ENCODE results near the gene SLC15A5. TPM values are rescaled to one million over a fixed set of nuclear protein-coding genes. Genes with fewer than 3 reads are reported as not detected.

Gene SLC15A5
- total RNA-seq, 2 experiments from 2014 or later, result not detected

GRCh38 chr12:16189849-16190248 is 87.6 kb downstream of the SLC15A5 start:
- H3K27me3 Mint-ChIP-seq, result no peaks in the 10 kb centered on the region
- CTCF ChIA-PET, result no interaction called here
- H3K4me1 Mint-ChIP-seq, result no peaks in the 10 kb centered on the region
- POLR2A ChIA-PET, result no interaction called here
- no peaks in the 10 kb centered on the region for H3K9me3 Mint-ChIP-seq
- DNase-seq, result no peak
- no peak overlapping the region for H3K27ac Mint-ChIP-seq
- no peak overlapping the region for H3K4me3 Mint-ChIP-seq
- no peaks in the 10 kb centered on the region for H3K36me3 Mint-ChIP-seq (ENCODE audit: low read depth)

DNA sequence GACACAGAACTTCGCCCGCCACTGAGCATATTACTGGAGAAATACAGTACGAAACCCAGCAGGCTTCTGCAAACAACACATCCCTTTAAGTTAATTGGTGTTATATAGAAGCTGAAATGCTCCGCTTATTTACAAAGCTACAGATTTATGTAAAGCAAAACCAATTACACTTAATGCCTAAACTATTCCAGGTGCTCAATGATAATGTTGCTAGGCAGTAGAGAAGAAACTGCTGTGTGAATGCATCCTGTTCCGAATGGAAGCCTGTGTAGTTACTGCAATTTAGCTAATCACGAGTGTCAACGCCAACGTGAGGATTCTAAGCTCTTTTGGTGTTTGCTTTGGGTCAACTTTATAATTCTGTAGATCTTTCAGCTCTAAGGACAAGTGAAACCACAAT is 89.8 kb downstream of the SLC15A5 start:
- H3K27me3 Mint-ChIP-seq, result no peaks in the 10 kb centered on the region
- no peaks in the 10 kb centered on the region for H3K4me1 Mint-ChIP-seq
- H3K36me3 Mint-ChIP-seq (ENCODE audit: low read depth), result no peaks in the 10 kb centered on the region
- ChIA-PET CTCF (no interaction called here), POLR2A (no interaction called here)
- no peak overlapping the region for H3K27ac Mint-ChIP-seq
- DNase-seq, result no peak
- no peaks in the 10 kb centered on the region for H3K9me3 Mint-ChIP-seq
- H3K4me3 Mint-ChIP-seq, result no peak overlapping the region

DNA sequence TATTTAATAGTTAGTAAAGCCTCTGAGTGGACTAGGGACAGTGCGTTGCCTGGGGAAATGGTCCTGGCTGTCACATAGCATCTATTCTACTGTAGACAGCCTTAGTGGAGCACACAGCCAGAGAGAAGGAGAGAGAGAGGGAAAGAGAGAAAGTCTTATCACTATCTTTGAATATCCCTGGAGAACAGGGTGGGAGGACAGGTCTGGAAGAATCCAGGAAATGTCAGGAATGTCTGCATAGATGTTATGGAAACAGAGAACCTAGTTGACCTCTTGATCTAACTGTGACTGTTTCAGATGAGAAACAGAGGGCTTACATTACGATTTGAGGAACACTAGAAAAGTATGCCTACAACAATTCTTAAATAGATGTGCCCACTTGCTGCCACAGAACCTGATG is 92.8 kb downstream of the SLC15A5 start:
- CTCF ChIA-PET, result no interaction called here
- H3K4me1 Mint-ChIP-seq, result no peaks in the 10 kb centered on the region

DNA sequence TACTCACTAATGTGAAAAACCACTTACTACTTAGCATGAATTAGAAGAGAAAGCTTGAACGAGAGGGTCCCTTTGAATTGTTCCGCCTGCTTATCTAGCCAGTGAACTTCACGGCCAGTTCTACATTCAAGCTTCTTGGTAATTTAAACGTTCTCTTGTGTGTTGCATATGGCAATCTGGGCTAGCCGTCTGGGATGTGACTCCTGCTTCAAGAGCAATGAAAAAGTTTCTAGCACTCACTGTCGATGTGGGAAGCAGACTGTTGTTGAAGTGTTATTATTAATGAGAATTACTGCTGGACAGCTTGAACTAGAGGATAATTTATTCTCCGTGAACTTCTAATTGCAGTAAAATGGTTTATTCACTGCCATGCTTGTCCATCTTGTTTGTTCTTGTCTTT is 93.9 kb downstream of the SLC15A5 start:
- H3K4me3 Mint-ChIP-seq, result no peak overlapping the region
- no peaks in the 10 kb centered on the region for H3K4me1 Mint-ChIP-seq
- CTCF ChIA-PET, result no interaction called here

More for the DNA sequence above, 92.8 kb downstream of the SLC15A5 start:
- H3K27ac Mint-ChIP-seq, result no peak overlapping the region
- no peaks in the 10 kb centered on the region for H3K27me3 Mint-ChIP-seq
- no peaks in the 10 kb centered on the region for H3K9me3 Mint-ChIP-seq
- POLR2A ChIA-PET, result no interaction called here
- H3K4me3 Mint-ChIP-seq, result no peak overlapping the region
- no peaks in the 10 kb centered on the region for H3K36me3 Mint-ChIP-seq (ENCODE audit: low read depth)
- no peak for DNase-seq

GRCh38 chr12:16175840-16176239 is 101.6 kb downstream of the SLC15A5 start:
- DNase-seq, result no peak
- CTCF ChIA-PET, result interaction anchor here (1.3 kb wide), 1 partner anchor 34 kb away, joined by 3 read pairs; no protein-coding TSS in a partner anchor

More for the DNA sequence above, 93.9 kb downstream of the SLC15A5 start:
- Mint-ChIP-seq H3K27me3 (no peaks in the 10 kb centered on the region), H3K36me3 (ENCODE audit: low read depth) (no peaks in the 10 kb centered on the region), H3K9me3 (no peaks in the 10 kb centered on the region), H3K27ac (no peak overlapping the region)
- POLR2A ChIA-PET, result no interaction called here
- no peak for DNase-seq

DNA sequence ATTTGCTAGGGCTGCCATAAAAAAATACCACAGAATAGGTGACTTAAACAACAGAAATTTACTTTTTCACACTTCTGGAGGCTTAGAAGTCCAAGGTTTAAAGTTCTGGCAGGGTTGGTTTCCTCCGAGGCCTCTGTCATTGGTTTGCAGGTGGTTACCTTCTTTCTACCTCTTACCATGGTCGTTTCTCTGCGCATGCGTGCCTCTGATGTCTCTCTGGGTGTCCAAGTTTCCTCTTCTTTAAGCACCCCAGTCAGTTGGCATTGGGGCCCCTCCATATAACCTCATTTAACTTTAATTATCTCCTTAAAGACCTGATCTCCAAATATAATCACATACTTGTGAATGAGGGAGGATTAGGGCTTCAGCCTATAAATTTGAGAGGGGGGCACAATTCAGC is 103.2 kb downstream of the SLC15A5 start:
- no peaks in the 10 kb centered on the region for H3K4me1 Mint-ChIP-seq
- no peak overlapping the region for H3K4me3 Mint-ChIP-seq
- H3K9me3 Mint-ChIP-seq, result no peaks in the 10 kb centered on the region
- H3K27me3 Mint-ChIP-seq, result no peaks in the 10 kb centered on the region
- ChIA-PET POLR2A (no interaction called here), CTCF (no interaction called here)
- DNase-seq, result no peak
- H3K36me3 Mint-ChIP-seq (ENCODE audit: low read depth), result no peaks in the 10 kb centered on the region
- no peak overlapping the region for H3K27ac Mint-ChIP-seq

More at GRCh38 chr12:16175840-16176239, 101.6 kb downstream of the SLC15A5 start:
- Mint-ChIP-seq H3K9me3 (no peaks in the 10 kb centered on the region), H3K36me3 (ENCODE audit: low read depth) (no peaks in the 10 kb centered on the region), H3K27me3 (no peaks in the 10 kb centered on the region), H3K4me1 (no peaks in the 10 kb centered on the region), H3K27ac (no peak overlapping the region), H3K4me3 (no peak overlapping the region)
- POLR2A ChIA-PET, result no interaction called here

DNA sequence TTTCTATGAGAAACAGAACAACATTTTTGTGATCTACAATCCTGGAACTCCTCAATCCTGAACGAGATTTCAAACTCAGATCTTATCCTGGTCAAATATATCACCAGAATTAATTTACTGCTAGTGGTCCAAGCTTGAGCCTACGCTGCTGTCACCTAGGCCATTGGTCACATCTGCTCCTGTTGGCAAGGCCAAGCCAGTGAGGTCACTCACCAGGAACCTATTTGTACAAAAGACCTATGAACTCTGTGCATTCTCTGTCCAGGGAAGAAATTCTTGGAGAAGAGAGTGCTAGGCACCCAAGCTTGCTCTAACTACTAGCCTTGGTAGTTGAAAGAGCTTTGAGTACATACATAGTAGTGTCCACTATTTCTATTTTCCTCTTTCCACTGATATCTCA is 106.1 kb downstream of the SLC15A5 start:
- Mint-ChIP-seq H3K36me3 (ENCODE audit: low read depth) (no peaks in the 10 kb centered on the region), H3K27ac (no peak overlapping the region), H3K27me3 (no peaks in the 10 kb centered on the region), H3K4me1 (no peaks in the 10 kb centered on the region), H3K9me3 (no peaks in the 10 kb centered on the region), H3K4me3 (no peak overlapping the region)
- DNase-seq, result no peak
- ChIA-PET CTCF (interaction anchor here (0.5 kb wide), 1 partner anchor 433 kb away, joined by 5 read pairs; no protein-coding TSS in a partner anchor), POLR2A (no interaction called here)

DNA sequence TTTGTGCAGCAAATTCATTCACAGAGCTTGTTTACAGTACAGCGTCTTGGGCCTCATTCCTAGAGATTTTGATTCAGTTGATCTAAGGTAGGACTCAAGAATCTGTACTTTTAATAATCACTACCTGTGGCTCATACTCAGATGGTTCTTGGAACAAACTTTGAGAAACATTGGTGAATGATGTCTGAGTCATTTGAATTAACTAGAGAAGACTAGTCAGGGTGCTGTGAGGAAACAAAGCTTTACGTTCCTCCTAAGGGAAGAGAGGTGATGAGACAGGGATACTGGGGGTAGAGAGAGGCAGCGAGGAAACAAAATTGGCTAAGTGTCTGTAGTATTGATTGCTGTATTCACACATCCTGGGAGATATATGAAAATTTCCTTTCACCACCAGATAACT is 109.4 kb downstream of the SLC15A5 start:
- no peaks in the 10 kb centered on the region for H3K36me3 Mint-ChIP-seq (ENCODE audit: low read depth)
- H3K9me3 Mint-ChIP-seq, result no peaks in the 10 kb centered on the region
- H3K4me1 Mint-ChIP-seq, result no peaks in the 10 kb centered on the region
- ChIA-PET POLR2A (no interaction called here), CTCF (no interaction called here)
- no peak overlapping the region for H3K4me3 Mint-ChIP-seq
- no peaks in the 10 kb centered on the region for H3K27me3 Mint-ChIP-seq
- no peak for DNase-seq
- no peak overlapping the region for H3K27ac Mint-ChIP-seq

- no peaks in the 10 kb centered on the region for H3K9me3 Mint-ChIP-seq
- H3K27me3 Mint-ChIP-seq, result no peaks in the 10 kb centered on the region
- CTCF ChIA-PET, result interaction anchor here (0.7 kb wide), 1 partner anchor 204 kb away, joined by 3 read pairs; no protein-coding TSS in a partner anchor
- no peaks in the 10 kb centered on the region for H3K4me1 Mint-ChIP-seq
- H3K4me3 Mint-ChIP-seq, result no peak overlapping the region
- DNase-seq, result no peak
- POLR2A ChIA-PET, result no interaction called here
- H3K27ac Mint-ChIP-seq, result no peak overlapping the region
- no peaks in the 10 kb centered on the region for H3K36me3 Mint-ChIP-seq (ENCODE audit: low read depth)
Observed at GRCh38 chr12:16166563-16167470, 110.7 kb downstream of the SLC15A5 start.

- Mint-ChIP-seq H3K27ac (no peak overlapping the region), H3K4me3 (no peak overlapping the region), H3K27me3 (no peaks in the 10 kb centered on the region), H3K9me3 (no peaks in the 10 kb centered on the region), H3K36me3 (ENCODE audit: low read depth) (no peaks in the 10 kb centered on the region), H3K4me1 (no peaks in the 10 kb centered on the region)
- CTCF ChIA-PET, result no interaction called here
- POLR2A ChIA-PET, result no interaction called here
- DNase-seq, result no peak
Observed at GRCh38 chr12:16165506-16165905, 112.0 kb downstream of the SLC15A5 start.

DNA sequence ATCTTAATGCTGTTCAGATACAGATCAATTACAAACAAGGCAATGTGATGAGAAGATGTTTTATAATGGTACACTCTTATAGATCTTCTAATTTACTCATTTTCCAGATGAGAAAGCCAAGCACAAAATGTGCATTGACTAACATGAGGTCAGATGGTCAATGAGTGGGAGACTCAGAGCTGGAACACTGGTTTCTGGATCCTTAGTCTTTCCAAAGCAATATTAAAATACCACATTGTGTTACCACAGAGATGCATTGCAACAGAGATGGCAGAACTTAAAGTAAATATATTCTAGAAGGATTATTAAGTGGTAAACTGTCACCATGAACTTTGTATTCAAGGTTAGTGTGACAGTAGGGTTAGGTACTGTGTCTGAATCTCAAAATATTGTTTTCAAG is 113.6 kb downstream of the SLC15A5 start:
- ChIA-PET POLR2A (no interaction called here), CTCF (no interaction called here)
- Mint-ChIP-seq H3K4me3 (no peak overlapping the region), H3K9me3 (no peaks in the 10 kb centered on the region), H3K4me1 (no peaks in the 10 kb centered on the region), H3K27me3 (no peaks in the 10 kb centered on the region), H3K36me3 (ENCODE audit: low read depth) (no peaks in the 10 kb centered on the region), H3K27ac (no peak overlapping the region)
- DNase-seq, result no peak

DNA sequence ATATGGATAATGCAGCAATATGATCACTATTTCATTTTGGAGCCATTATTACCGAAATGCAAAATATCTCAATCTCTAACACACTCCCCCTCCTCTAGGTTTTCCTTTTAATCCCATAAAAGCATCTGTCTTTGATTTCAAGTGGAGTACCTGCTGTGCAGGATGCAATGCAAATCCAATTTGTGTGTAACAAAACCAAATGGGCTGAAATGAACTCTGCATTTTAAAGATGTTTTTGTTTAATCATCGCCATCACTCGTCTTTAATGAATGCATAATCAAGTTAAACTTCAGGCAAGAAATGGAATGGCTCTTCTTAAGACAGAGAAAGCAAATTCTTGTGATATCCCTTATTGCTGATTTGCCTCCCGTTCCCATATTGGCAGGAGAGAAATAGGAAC is 114.3 kb downstream of the SLC15A5 start:
- CTCF ChIA-PET, result no interaction called here
- no peaks in the 10 kb centered on the region for H3K9me3 Mint-ChIP-seq

GRCh38 chr12:16159571-16159970 is 117.9 kb downstream of the SLC15A5 start:
- no peak overlapping the region for H3K4me3 Mint-ChIP-seq

More for the DNA sequence above, 114.3 kb downstream of the SLC15A5 start:
- Mint-ChIP-seq H3K4me1 (no peaks in the 10 kb centered on the region), H3K27me3 (no peaks in the 10 kb centered on the region), H3K36me3 (ENCODE audit: low read depth) (no peaks in the 10 kb centered on the region), H3K4me3 (no peak overlapping the region), H3K27ac (no peak overlapping the region)
- DNase-seq, result no peak
- POLR2A ChIA-PET, result no interaction called here

GRCh38 chr12:16158050-16158449 is 119.4 kb downstream of the SLC15A5 start:
- H3K4me3 Mint-ChIP-seq, result no peak overlapping the region
- no peak overlapping the region for H3K27ac Mint-ChIP-seq
- no peaks in the 10 kb centered on the region for H3K4me1 Mint-ChIP-seq
- no peaks in the 10 kb centered on the region for H3K36me3 Mint-ChIP-seq (ENCODE audit: low read depth)
- no peaks in the 10 kb centered on the region for H3K9me3 Mint-ChIP-seq
- DNase-seq, result no peak
- ChIA-PET CTCF (no interaction called here), POLR2A (no interaction called here)
- H3K27me3 Mint-ChIP-seq, result no peaks in the 10 kb centered on the region

More at GRCh38 chr12:16159571-16159970, 117.9 kb downstream of the SLC15A5 start:
- DNase-seq, result no peak
- POLR2A ChIA-PET, result no interaction called here
- no peaks in the 10 kb centered on the region for H3K36me3 Mint-ChIP-seq (ENCODE audit: low read depth)
- H3K27me3 Mint-ChIP-seq, result no peaks in the 10 kb centered on the region
- no peaks in the 10 kb centered on the region for H3K9me3 Mint-ChIP-seq
- no peak overlapping the region for H3K27ac Mint-ChIP-seq
- H3K4me1 Mint-ChIP-seq, result no peaks in the 10 kb centered on the region
- CTCF ChIA-PET, result no interaction called here

All from activated CD4-positive, alpha-beta T cell treated with anti-CD3 and anti-CD28 coated beads, Interleukin-2, amount 10 ng/mL, durations not matched to agents 7 days and 5 days (primary cell).